GM19099 (cell line): ENCODE results near the gene FADS3.

Experiments
- POLR2A ChIP-seq: IDR thresholded peaks from 3 replicates; pipeline ENCODE4 v1.6.1; 2011; ENCODE audit warnings: low read depth; ENCODE audit not compliant: insufficient read length; ENCODE audit errors: extremely low read depth

The FADS3 gene

GRCh38 chr11:61891331-61892084 is at the start of gene FADS3:
FADS3 (minus strand) TSS chr11:61891545; CDS start chr11:61891381, 164 bp downstream.
- TF ChIP-seq POLR2A = no peak

GRCh38 chr11:61940466-61940865 is 49.1 kb upstream of the FADS3 start:
- no peak for TF ChIP-seq POLR2A

- TF ChIP-seq POLR2A = no peak
Measured at GRCh38 chr11:61935861-61936260, 44.5 kb upstream of the FADS3 start.

- TF ChIP-seq POLR2A = no peak
Measured at GRCh38 chr11:61930933-61931332, 39.6 kb upstream of the FADS3 start.

GRCh38 chr11:61928606-61929005 is 37.3 kb upstream of the FADS3 start:
- no peak for TF ChIP-seq POLR2A

GRCh38 chr11:61927501-61927900 is 36.2 kb upstream of the FADS3 start:
- TF ChIP-seq POLR2A = no peak

- TF ChIP-seq POLR2A = no peak
Measured at GRCh38 chr11:61926235-61926634, 34.9 kb upstream of the FADS3 start.

GRCh38 chr11:61925736-61926135 is 34.4 kb upstream of the FADS3 start:
- no peak for TF ChIP-seq POLR2A

GRCh38 chr11:61924064-61924455 is 32.7 kb upstream of the FADS3 start:
- no peak for TF ChIP-seq POLR2A

GRCh38 chr11:61923166-61924063 is 32.1 kb upstream of the FADS3 start:
- TF ChIP-seq POLR2A = no peak

GRCh38 chr11:61922539-61922938 is 31.2 kb upstream of the FADS3 start:
- TF ChIP-seq POLR2A = no peak

- TF ChIP-seq POLR2A = no peak
Measured at GRCh38 chr11:61921446-61921845, 30.1 kb upstream of the FADS3 start.

GRCh38 chr11:61919705-61920631 is 28.6 kb upstream of the FADS3 start:
- TF ChIP-seq POLR2A = no peak

GRCh38 chr11:61918938-61919704 is 27.8 kb upstream of the FADS3 start:
- no peak for TF ChIP-seq POLR2A

GRCh38 chr11:61918251-61918937 is 27.0 kb upstream of the FADS3 start:
- no peak for TF ChIP-seq POLR2A
